Left kidney (tissue), 2 donors: Measurements from ENCODE around the gene RAET1E. TPM values are rescaled to one million over a fixed set of nuclear protein-coding genes. Genes with fewer than 3 reads are reported as not detected.
"Not testable (repeated sequence)": the region's sequence is repeated elsewhere in the genome, so short reads cannot be mapped to it uniquely, and the experiment has no call there.

Experiments used
- DNase-seq: peaks from one replicate; pipeline ENCODE4 v3.0.0-alpha.2; 2013
- polyA plus RNA-seq: library from polyadenylated mRNA; unstranded; fragments of 120-200 nt; gene quantifications from one replicate; pipeline ENCODE4 v1.2.1, GENCODE V29; 2013; ENCODE audit not compliant: insufficient read length

Gene RAET1E
- polyA plus RNA-seq, 1 donor: 0.37 TPM

DNA sequence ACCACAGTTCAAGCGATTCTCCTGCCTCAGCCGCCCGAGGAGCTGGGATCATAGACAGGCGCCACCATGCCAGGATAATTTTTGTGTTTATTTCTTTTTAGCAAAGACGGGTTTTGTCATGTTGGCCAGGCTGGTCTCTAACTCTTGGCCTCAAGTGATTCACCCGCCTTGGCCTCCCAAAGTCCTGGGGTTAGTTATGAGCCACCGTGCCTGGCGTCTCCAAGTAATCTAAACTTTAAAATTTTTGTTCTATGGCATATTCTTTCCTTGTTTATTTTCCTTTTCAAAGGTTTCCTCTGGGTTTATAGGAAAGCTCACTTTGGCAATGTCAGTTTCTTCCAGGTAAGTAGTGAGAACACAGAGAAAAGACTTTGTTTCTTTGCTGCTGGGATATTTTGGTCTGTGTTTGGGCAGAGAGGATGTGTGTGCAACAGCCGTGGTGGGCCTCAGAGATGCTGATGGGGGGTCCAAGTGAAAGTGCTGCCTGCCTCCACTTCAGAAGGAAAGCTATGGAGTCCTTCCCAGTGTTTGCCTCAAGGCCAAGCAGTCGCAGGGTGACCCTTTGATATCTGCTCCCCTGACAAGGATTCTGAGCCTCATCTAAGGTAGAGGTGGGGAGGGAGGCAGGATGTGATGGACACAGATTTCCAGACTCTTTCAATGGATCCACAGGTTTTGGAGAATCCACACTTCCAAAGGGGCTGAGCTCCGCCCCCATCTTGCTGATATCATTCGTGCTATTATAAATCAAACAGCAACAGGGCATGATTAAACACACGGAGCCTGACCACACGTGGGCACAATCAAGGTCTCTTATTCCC lies 36.1 kb downstream of the RAET1E start:
- DNase-seq: no peak

DNA sequence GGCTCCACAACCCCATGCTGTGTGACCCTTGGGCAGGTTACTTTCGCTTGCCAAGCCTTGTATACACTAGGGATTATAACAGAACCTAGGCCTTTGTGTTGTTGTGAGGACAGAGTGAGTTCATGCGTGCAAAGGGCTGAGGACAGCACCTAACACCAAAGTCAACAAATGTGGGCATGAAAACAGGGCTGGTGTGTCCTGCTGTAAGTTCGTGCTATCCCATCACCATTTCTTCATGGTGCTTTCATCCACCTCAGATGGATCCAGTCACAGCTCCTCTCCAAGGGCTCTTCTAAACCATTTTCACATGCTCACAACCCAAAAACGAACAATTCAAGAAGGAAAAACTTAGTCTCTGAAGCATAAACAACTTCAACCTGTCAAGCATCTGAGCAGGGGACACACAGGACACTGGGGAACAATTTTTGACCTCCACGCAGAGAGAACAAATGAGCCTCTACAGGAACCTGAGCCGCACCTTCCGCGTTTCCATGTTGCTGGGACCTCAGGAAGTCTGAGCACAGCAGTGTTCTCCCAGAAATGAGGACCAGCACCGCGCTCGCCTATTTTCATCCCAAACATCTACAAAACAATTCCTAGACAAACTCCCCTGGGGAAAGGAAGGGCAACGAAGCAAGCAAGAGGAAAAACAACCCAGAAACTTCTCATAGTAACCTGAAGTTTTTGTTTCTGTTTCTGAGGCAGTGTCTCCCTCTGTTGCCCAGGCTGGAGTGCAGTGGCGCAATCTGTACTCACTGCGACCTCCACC lies 36.9 kb downstream of the RAET1E start:
- DNase-seq: no peak

DNA sequence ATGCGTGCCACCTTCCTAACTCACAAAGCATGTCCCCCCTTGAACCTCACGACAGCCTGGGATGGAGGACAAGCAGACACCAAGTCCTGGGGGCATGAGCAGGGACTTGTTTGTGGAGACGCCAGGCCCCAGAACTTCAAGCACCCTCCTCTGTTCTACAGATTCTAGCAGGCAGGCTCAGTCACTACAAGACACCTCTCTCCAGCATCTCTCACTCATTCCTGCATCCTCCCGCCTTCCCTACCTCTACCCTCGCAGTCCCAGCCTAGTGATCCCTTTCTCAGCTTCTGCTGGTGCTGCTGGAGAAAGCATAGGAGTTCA lies 37.4 kb downstream of the RAET1E start:
- DNase-seq: no peak

DNA sequence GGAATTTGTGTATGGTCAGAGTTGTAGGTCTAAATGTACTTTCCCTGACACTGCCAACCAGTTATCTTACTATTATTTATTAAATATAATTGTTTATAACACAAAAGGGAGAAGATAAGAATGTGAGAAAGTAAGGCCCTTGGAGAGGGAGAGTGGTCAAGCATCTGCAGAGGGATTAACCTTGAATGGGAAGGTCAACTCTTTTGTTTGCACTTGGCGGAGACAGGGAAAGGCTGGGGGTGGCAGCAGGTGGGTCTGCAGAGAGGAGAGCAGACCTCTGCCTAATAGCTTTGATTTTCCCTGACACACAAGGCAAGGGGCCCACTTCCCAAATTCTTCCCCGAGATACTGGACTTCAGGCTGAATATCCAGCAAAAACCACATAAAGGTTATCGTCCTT lies 38.0 kb downstream of the RAET1E start:
- DNase-seq: no peak

DNA sequence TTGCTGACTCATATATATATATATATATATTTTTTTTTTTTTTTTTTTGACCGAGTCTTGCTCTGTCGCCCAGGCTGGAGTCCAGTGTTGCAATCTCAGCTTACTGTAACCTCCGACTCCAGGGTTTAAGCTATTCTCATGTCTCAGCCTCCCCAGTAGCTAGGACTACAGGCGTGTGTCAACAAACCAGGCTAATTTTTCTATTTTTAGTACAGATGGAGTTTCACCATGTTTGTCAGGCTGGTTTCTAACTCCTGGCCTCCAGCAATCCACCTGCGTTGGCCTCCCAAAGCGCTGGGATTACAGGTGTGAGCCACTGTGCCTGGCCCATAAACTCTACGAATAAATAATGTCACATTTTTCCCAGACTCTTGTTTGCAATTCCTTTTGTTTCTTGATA lies 38.5 kb downstream of the RAET1E start:
- peak; percentile 42 for DNase-seq

DNA sequence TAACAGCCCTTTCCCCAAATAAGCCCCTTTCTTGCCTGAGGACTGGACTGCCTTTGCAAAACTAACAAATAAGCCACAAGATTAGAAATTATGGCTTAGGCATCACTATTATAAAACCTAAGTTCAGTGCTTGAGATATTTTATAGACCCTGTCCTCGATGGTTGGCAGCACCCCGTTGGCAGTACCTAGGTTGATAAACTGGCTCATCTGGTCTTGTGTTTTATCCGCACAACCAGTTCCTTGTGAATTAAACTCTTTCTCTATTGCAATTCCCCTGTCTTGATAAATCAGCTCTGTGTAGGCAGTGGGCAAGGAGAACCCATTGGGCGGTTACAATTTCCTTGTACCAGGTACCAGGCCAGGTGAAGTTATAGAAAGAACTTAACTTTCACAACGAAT lies 40.4 kb downstream of the RAET1E start:
- DNase-seq: no peak

DNA sequence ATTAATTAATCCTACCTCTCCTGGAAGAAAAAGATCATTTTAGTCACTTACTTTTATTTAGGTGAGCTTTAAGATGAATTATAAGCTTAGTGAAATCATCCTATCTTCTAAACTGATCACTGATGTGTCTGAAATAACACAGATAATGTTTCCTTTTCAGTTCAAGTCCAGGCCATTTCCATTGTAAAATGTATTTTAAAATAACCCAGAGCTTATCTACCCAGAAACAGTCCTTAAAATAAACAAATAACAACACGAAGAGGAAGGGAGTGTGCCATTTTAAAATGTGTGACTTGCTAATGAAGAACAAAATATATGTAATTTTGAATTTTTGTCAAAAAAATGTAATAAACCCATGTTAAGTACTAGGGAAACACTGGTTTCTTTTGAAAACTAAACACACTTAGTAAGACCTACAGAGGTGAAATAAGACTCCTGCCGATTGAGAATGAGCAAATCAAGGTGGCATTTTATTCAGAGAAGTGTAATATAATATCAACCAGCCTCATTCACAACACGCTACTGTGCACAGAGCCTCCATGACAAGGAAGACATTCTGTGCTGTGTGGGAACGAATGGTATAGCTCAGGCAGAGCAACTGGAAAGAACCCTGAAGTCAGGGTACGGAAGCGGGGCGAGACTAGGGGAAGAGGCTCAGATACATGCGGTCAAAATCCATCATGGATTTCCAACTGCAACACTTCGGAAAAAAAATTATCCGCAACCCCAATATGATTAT lies 41.5 kb downstream of the RAET1E start:
- DNase-seq: no peak

DNA sequence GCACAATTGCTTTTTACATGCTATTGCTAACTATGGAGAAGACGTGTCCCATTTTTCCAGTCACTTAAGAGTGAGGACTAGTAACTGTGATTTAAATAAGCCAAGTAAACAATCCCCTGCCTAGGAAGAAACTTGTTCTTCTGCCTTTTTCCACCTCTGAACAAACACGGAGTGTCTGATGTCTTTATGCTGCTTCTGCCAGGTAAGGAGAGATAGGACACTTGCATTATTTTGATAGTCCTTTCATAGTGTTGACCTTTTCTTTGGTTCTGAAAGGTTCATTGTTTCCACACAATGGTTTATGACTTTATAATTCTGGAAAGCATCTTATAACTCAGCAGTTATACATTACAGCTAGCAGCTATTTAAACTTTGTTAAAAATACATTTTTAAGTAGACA lies 42.2 kb downstream of the RAET1E start:
- DNase-seq: no peak

DNA sequence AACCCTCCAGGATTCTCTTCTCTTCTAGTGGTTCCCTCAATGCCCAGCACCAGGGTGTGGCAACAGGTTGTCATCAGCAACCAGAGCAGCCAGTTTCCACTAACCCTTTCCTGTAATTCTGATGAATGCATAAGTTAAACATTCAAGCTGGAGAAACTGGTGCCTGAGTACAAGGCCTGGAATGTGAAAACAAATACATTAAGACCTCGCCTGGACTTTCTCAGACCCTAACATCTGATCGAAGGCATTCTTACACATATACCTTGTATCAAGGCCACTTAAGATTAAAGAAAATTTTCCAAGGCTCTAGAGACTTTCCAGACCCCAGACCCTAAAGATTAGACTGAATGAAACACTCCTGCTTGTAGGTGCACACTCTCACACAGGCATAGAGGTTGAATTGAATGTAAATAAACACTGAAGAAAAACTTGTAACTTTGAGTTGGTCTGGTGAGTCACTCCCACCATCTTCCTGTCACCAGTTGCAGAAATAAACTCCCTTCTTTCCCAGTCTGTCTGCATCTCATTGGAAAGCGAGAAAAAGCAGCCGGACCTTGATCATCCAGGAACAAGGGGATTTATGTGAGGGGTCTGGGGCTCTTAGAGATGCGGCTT lies 42.8 kb downstream of the RAET1E start:
- DNase-seq: no peak

DNA sequence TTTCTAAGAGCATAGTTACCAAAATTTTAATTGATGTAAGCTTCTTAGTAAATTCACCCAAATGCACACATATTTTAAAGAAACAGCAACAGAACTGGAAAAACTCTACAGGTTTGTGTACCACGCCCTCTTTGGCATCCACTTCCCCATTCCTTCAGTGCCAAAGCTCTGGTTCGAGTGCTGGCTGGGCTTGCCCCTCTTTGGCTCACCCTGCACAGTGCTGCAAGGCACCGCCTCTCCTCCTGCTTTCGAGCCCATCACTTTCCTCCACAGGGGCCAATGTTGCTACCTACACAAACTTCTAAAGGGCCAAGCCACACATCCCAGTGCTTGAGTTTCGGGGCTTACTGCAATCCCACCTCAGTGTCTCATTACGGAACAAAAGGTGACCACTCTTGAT lies 43.4 kb downstream of the RAET1E start:
- no peak for DNase-seq

DNA sequence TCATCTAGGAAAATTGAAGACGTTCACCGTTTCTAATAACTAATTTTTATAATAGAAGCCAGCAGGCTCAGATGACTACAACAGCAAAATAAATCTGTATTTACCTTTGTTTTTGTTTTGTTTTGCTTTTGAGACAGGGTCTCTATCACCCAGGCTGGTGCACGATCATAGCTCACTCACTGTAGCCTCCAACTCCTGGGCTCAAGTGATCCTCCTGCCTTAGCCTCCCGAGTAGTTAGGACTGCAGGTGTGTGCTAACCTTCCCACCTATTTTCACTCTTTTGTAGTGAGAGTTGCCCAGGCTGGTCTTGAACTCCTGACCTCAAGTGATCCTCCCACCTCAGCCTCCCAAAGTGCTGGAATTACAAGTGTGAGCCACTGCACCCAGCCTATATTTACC lies 43.9 kb downstream of the RAET1E start:
- DNase-seq: not testable (repeated sequence)

DNA sequence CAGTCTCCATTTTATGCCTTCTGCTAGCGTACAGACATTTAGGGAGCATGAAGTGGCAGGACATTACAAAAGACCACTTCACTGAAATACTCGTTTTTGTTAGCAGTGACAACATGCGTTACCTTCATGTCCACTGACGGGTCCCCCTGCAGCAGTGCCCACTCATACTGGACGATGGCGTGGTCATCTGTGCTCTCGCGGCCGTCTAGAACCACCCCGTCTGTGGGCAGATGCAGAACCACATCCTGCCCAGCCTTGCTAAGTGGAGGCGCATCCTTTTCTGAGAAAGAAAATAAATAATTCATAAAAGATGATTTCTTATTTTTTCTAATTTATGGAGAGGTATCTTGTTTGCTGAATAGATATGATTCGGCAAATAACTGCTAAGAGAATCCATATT lies 45.0 kb downstream of the RAET1E start:
- DNase-seq: no peak

DNA sequence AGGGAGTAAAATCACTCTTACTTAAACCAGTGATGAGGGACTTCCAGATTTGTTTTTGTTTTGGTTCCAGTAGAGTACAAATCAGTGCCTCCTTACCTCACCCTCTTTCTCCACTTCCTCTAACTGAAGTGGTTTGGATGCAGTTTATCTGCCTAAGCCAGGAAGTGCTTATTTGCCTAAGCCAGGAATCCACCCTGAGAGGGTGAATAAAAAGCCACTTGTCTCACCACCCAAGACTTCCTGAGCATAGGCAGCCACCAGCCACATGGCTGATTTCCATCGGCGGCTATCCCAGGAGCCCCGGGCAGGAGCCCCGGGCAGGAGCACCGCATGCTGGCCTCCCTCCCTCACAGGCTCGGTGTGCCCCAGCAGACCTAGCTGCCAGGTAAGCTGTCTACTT lies 45.7 kb downstream of the RAET1E start:
- DNase-seq: no peak

DNA sequence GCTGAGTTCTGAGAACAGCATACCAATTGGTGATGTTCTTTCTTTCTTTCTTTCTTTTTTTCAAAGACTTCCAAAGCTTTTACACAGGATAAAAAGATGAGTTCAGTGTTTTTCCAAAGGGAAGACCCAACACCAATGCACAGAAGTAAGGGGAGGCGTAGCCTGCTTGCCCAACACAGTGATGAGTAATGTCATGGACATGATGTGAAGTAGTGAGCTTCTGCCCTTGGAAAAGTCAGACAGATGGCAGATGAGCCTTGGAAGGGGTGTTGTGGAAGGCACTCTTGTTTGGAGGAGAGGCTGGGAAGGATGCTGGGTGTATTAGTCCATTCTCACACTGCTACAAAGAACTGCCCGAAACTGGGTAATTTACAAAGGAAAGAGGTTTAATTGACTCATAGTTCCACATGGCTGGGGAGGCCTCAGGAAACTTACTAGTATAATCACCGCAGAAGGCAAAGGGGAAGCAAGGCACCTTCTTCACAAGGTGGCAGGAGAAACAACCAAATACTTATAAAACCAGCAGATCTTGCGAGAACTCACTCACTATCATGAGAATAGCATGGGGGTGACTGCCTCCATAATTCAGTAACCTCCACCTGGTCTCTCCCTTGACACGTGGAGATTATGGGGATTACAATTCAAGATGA lies 46.3 kb downstream of the RAET1E start:
- no peak for DNase-seq

DNA sequence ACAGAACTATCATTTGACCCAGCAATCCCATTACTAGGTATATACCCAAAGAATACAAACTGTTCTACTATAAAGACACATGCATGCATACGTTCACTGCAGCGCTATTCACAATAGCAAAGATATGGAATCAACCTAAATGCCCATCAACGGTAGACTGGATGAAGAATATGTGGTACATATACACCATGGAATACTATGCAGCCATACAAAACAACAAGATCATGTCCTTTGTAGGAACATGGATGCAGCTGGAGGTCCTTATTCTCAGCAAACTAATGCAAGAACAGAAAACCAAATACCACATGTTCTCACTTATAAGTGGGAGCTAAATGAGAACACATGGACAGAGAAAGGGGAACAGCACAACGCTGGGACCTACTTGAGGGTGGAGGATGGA lies 49.6 kb downstream of the RAET1E start:
- not testable (repeated sequence) for DNase-seq

Other genes with a start within 250 kb of the RAET1E start
- gene KATNA1, start 249.4 kb downstream of the RAET1E start, polyA plus RNA-seq: 32.6 TPM
- gene LATS1, start 180.0 kb downstream of the RAET1E start, polyA plus RNA-seq: 37.9 TPM
- 67.9 TPM for gene NUP43, start 151.6 kb downstream of the RAET1E start, polyA plus RNA-seq
- 89.1 TPM for gene PCMT1, start 148.4 kb downstream of the RAET1E start, polyA plus RNA-seq
- gene LRP11, start 33.8 kb downstream of the RAET1E start, polyA plus RNA-seq: 40.4 TPM
- 1.4 TPM for gene RAET1G, start 25.0 kb upstream of the RAET1E start, polyA plus RNA-seq
- 0.88 TPM for gene ULBP2, start 43.9 kb upstream of the RAET1E start, polyA plus RNA-seq
- gene ULBP1, start 65.8 kb upstream of the RAET1E start, polyA plus RNA-seq: 2.1 TPM
- not detected for gene RAET1L, start 127.4 kb upstream of the RAET1E start, polyA plus RNA-seq
- 8.5 TPM for gene ULBP3, start 171.0 kb upstream of the RAET1E start, polyA plus RNA-seq
- 21.6 TPM for gene PPP1R14C, start 244.9 kb upstream of the RAET1E start, polyA plus RNA-seq